ENCODE measurements around the gene SCT. TPM values are rescaled to one million over a fixed set of nuclear protein-coding genes. Genes with fewer than 3 reads are reported as not detected.

SCT gene
- total and polyA plus RNA-seq, 2 of the 8 experiments (the other 6 are each of a cell fraction or from before 2014, with no cell fraction given) = 1.7 to 2.0 TPM

- TF ChIP-seq RFX5 (IDR thresholded peaks at IDR 0.05; ENCODE audit: borderline replicate concordance, low read depth, low read length) = no peak
These were observed 10.4 kb downstream of the SCT start (continued) for GRCh38 chr11:616320-617198.
